K562 (cell line): Measurements from ENCODE around the gene PRTN3. TPM values are rescaled to one million over a fixed set of nuclear protein-coding genes. Genes with fewer than 3 reads are reported as not detected.

Experiments used
- ATF6 ChIP-seq: sonication (generic); formaldehyde crosslinking; IDR thresholded peaks from 2 replicates; pipeline ENCODE4 v1.4.0; 2020; ENCODE audit warnings: mild to moderate bottlenecking, missing genetic modification reagents
- ELF2 ChIP-seq: fragments of 250-450 bp; sonication (Bioruptor Pico); IDR thresholded peaks from 2 replicates; pipeline ENCODE4 v1.5.0; 2021; ENCODE audit warnings: mild to moderate bottlenecking
- FOXO4 ChIP-seq: fragments of 450-650 bp; formaldehyde crosslinking; IDR thresholded peaks from 2 replicates; pipeline ENCODE4 v1.4.0; 2020; ENCODE audit warnings: mild to moderate bottlenecking, moderate library complexity
- HDAC3 ChIP-seq: fragments of 450-650 bp; IDR thresholded peaks from 2 replicates; pipeline ENCODE4 v1.6.1; 2018; ENCODE audit warnings: borderline replicate concordance, mild to moderate bottlenecking, moderate library complexity; ENCODE audit not compliant: partially characterized antibody
- HDAC8 ChIP-seq: fragments of 450-650 bp; IDR thresholded peaks from 2 replicates; pipeline ENCODE4 v1.6.1; 2016; ENCODE audit warnings: mild to moderate bottlenecking, missing genetic modification characterization, moderate library complexity, missing compliant biosample characterization
- JUN ChIP-seq, 2 experiments: sonication (generic) in 1 of 2; formaldehyde crosslinking in 1 of 2; IDR thresholded peaks; 2 replicates each; pipeline versions ENCODE4 v1.6.1 to v1.8.0; 2012 to 2022; ENCODE audit warnings: borderline replicate concordance in 2 of 2, mild to moderate bottlenecking in 2 of 2, improper control_type of control experiment in 1 of 2, low read depth in 1 of 2, low read length in 1 of 2, missing genetic modification reagents in 1 of 2
- RFX7 ChIP-seq: fragments of 250-450 bp; sonication (Bioruptor Pico); IDR thresholded peaks from 2 replicates; pipeline ENCODE4 v1.5.1; 2021; ENCODE audit warnings: mild to moderate bottlenecking
- RREB1 ChIP-seq: fragments of 250-450 bp; sonication (Bioruptor Pico); IDR thresholded peaks from 2 replicates; pipeline ENCODE4 v1.4.0; 2020
- SFPQ ChIP-seq: fragments of 200-400 bp; formaldehyde crosslinking; IDR thresholded peaks from 2 replicates; pipeline ENCODE4 v1.6.1; 2017; ENCODE audit warnings: mild to moderate bottlenecking, low read depth, low read length, moderate library complexity
- SNIP1 ChIP-seq: fragments of 450-650 bp; IDR thresholded peaks from 2 replicates; pipeline ENCODE4 v1.7.1; 2017; ENCODE audit warnings: low read depth, mild to moderate bottlenecking
- ZKSCAN3 ChIP-seq: fragments of 250-450 bp; sonication (Bioruptor Pico); IDR thresholded peaks from 2 replicates; pipeline ENCODE4 v1.4.0; 2020
- ZNF583 ChIP-seq: fragments of 250-450 bp; sonication (Bioruptor Pico); IDR thresholded peaks from 2 replicates; pipeline ENCODE4 v1.4.0; 2020
- polyA plus RNA-seq, 8 experiments: library from polyadenylated mRNA; depleted of rRNA in 4 of 8; stranded (reverse) in 5 of 8; unstranded in 3 of 8; fragments of >200 nt; fragmentation: Nextera tagmentation in 2 of 8; fragmentation: Illumina TruSeq in 1 of 8; extraction: Ambion mirVana in 2 of 8; extraction: Trizol in 1 of 8; gene quantifications; 2 replicates each; pipeline versions ENCODE4 v1.2.1 to v1.2.3, GENCODE V29; 2011 to 2014; ENCODE audit warnings: inconsistent platforms in 1 of 8, missing spikeins in 1 of 8
- total RNA-seq, 7 experiments: library from RNA; depleted of rRNA in 6 of 7; stranded (reverse); fragments of >200 nt in 6 of 7; fragmentation: Illumina TruSeq in 2 of 7; extraction: Trizol in 2 of 7; gene quantifications; 2 replicates each; pipeline versions ENCODE4 v1.2.1 to v1.2.3, GENCODE V29; 2011 to 2021; ENCODE audit warnings: low replicate concordance in 1 of 7

Gene PRTN3
- total and polyA plus RNA-seq, 9 of the 15 experiments (the other 6 are each of a cell fraction or from before 2014, with no cell fraction given), result 0.14 to 0.86 (median 0.43) TPM; not detected in 3

GRCh38 chr19:796692-797527 is 43.9 kb upstream of the PRTN3 start, which contains the start of gene PTBP1 (continued):
- no peak for TF ChIP-seq RREB1
- TF ChIP-seq HDAC3, result no peak
- TF ChIP-seq ZKSCAN3 (CRISPR knock-in tag), result no peak
- TF ChIP-seq SFPQ, result no peak
- TF ChIP-seq RFX7, result no peak
- no peak for TF ChIP-seq FOXO4
- TF ChIP-seq HDAC8, result peak; percentile 82; the same call in 1 of the 2 replicates
- no peak; the same call in 1 of the 2 replicates for TF ChIP-seq ATF6 (CRISPR knock-in tag)
- 0 out of 2 replicates have a peak, but pooled peaks have one; percentile 69 for TF ChIP-seq ZNF583
- TF ChIP-seq ELF2 (CRISPR knock-in tag), result peak; percentile 92
- peak; percentile 78; the same call in 1 of the 2 replicates for TF ChIP-seq JUN (IDR thresholded peaks at IDR 0.05; ENCODE audit: borderline replicate concordance, low read depth, low read length)
- TF ChIP-seq JUN (CRISPR knock-in tag; IDR thresholded peaks at IDR 0.05; ENCODE audit: borderline replicate concordance), result no peak
- TF ChIP-seq SNIP1, result no peak
